A549 (cell line): Measurements from ENCODE around the gene CATSPERE. TPM values are rescaled to one million over a fixed set of nuclear protein-coding genes. Genes with fewer than 3 reads are reported as not detected.

Source experiments
- ATAC-seq, 2 experiments: fragments of 200-7000 bp in 1 of 2; fragments of >200 bp in 1 of 2; cut with Nextera tagmentation in 1 of 2; cut with Tn5 transposase in 1 of 2; 3 replicates each; pipeline versions ENCODE4 v1.8.0 to v1.9.1; 2018 to 2020; ENCODE audit warnings: mild to moderate bottlenecking in 1 of 2, moderate library complexity in 1 of 2
- CTCF ChIA-PET: fragments of 300-600 bp; sonication (Branson Sonifier 250); formaldehyde crosslinking; extraction: SDS; loops from one replicate; lab custom pipeline; 2021; ENCODE audit warnings: antibody characterized with exemption, inconsistent platforms; lab: Yijun Ruan, JAX
- POLR2A ChIA-PET: fragments of 350-600 bp; formaldehyde crosslinking; extraction: SDS; loops from one replicate; lab custom pipeline; 2021; ENCODE audit warnings: antibody characterized with exemption, inconsistent platforms; lab: Yijun Ruan, JAX
- DNase-seq, 2 experiments: peaks; one replicate each; pipeline versions ENCODE4 v3.0.0 to v3.0.0-alpha.2; 2011 to 2016; ENCODE audit warnings: low read depth in 1 of 2, low spot score in 1 of 2
- FAIRE-seq: peaks from 2 replicates; lab custom pipeline; 2011; peaks lifted over from hg19 to GRCh38; lab: Jason Lieb, UNC
- H3K27ac ChIP-seq, 2 experiments: fragments of >200 bp; sonication (Bioruptor Twin); formaldehyde crosslinking; 3 replicates each; pipeline ENCODE4 v1.5.1; 2016 to 2017
- H3K4me1 ChIP-seq: fragments of >200 bp; sonication (Bioruptor Twin); formaldehyde crosslinking; 3 replicates; pipeline ENCODE4 v1.6.1; 2016
- H3K4me2 ChIP-seq: fragments of >200 bp; sonication (Bioruptor Twin); formaldehyde crosslinking; 3 replicates; pipeline ENCODE4 v1.6.1; 2016
- H3K4me3 ChIP-seq: fragments of >200 bp; sonication (Bioruptor Twin); formaldehyde crosslinking; 3 replicates; pipeline ENCODE4 v1.5.1; 2016
- H3K9me3 ChIP-seq: fragments of >200 bp; sonication (Bioruptor Twin); formaldehyde crosslinking; 3 replicates; pipeline ENCODE4 v1.6.1; 2016
- CEBPB ChIP-seq, 2 experiments: fragments of >200 bp in 1 of 2; sonication (Bioruptor Twin) in 1 of 2; formaldehyde crosslinking in 1 of 2; IDR thresholded peaks; 2 replicates each; pipeline ENCODE4 v1.6.1; 2012 to 2016
- CHD2 ChIP-seq: fragments of 150-350 bp; IDR thresholded peaks from 2 replicates; pipeline ENCODE4 v1.6.1; 2014; ENCODE audit warnings: low read length; ENCODE audit not compliant: partially characterized antibody
- GATA3 ChIP-seq: IDR thresholded peaks from 2 replicates; pipeline ENCODE4 v1.6.1; 2012; ENCODE audit warnings: borderline replicate concordance
- HOXA7 ChIP-seq: fragments of 250-450 bp; sonication (Bioruptor Pico); IDR thresholded peaks from 2 replicates; pipeline ENCODE4 v1.5.0; 2020; ENCODE audit warnings: mild to moderate bottlenecking, moderate library complexity
- HOXB13 ChIP-seq: fragments of 250-450 bp; sonication (Bioruptor Pico); IDR thresholded peaks from 2 replicates; pipeline ENCODE4 v1.5.0; 2020; ENCODE audit warnings: low read depth, mild to moderate bottlenecking, moderate library complexity
- HOXB5 ChIP-seq: fragments of 250-450 bp; sonication (Bioruptor Pico); IDR thresholded peaks from 2 replicates; pipeline ENCODE4 v1.5.0; 2020; ENCODE audit warnings: mild to moderate bottlenecking, moderate library complexity
- JUNB ChIP-seq: fragments of >200 bp; sonication (Bioruptor Twin); formaldehyde crosslinking; IDR thresholded peaks from 2 replicates; pipeline ENCODE4 v1.6.1; 2016
- KDM1A ChIP-seq: fragments of 200-600 bp; sonication (generic); IDR thresholded peaks from 2 replicates; pipeline ENCODE4 v1.6.1; 2016; ENCODE audit warnings: low read depth, mild to moderate bottlenecking
- KDM5A ChIP-seq: fragments of 200-600 bp; sonication (generic); IDR thresholded peaks from 2 replicates; pipeline ENCODE4 v1.6.1; 2016; ENCODE audit warnings: antibody characterized with exemption, mild to moderate bottlenecking
- MAFK ChIP-seq: fragments of 450-650 bp; IDR thresholded peaks from 2 replicates; pipeline ENCODE4 v1.6.1; 2014; ENCODE audit not compliant: partially characterized antibody
- NPAS2 ChIP-seq: fragments of 250-450 bp; sonication (Bioruptor Pico); IDR thresholded peaks from 2 replicates; pipeline ENCODE4 v1.8.0; 2022; ENCODE audit warnings: mild to moderate bottlenecking, moderate library complexity, borderline replicate concordance
- POLR2AphosphoS2 ChIP-seq: conservative IDR thresholded peaks from 2 replicates; pipeline ENCODE4 v1.6.1; 2012; ENCODE audit warnings: low read length, improper control_type of control experiment, inconsistent platforms
- RAD21 ChIP-seq, 2 experiments: fragments of >200 bp in 1 of 2; sonication (Bioruptor Twin) in 1 of 2; formaldehyde crosslinking in 1 of 2; IDR thresholded peaks in 1 of 2; conservative IDR thresholded peaks in 1 of 2; 2 replicates in 1 of 2; 3 replicates in 1 of 2; pipeline ENCODE4 v1.6.1; 2012 to 2018; ENCODE audit warnings: inconsistent platforms in 1 of 2
- RARB ChIP-seq: fragments of 250-450 bp; sonication (Bioruptor Pico); IDR thresholded peaks from 2 replicates; pipeline ENCODE4 v1.8.0; 2021; ENCODE audit warnings: mild to moderate bottlenecking, moderate library complexity
- RCOR1 ChIP-seq: fragments of 150-350 bp; IDR thresholded peaks from 2 replicates; pipeline ENCODE4 v1.6.1; 2014; ENCODE audit warnings: antibody characterized with exemption, low read length, low read depth
- RFX5 ChIP-seq: fragments of 450-650 bp; IDR thresholded peaks from 2 replicates; pipeline ENCODE4 v1.7.1; 2014; ENCODE audit warnings: antibody characterized with exemption, mild to moderate bottlenecking, moderate library complexity
- SMC3 ChIP-seq: fragments of >200 bp; sonication (Bioruptor Twin); formaldehyde crosslinking; IDR thresholded peaks from 3 replicates; pipeline ENCODE4 v1.6.1; 2018; ENCODE audit warnings: inconsistent platforms
- SREBF2 ChIP-seq: fragments of 450-650 bp; IDR thresholded peaks from 2 replicates; pipeline ENCODE4 v1.6.1; 2014; ENCODE audit warnings: mild to moderate bottlenecking, moderate library complexity
- ZC3H11A ChIP-seq: fragments of 450-650 bp; IDR thresholded peaks from 2 replicates; pipeline ENCODE4 v1.6.1; 2014; ENCODE audit warnings: antibody characterized with exemption, mild to moderate bottlenecking
- WGBS: methylation state at CpG from one replicate; pipeline ENCODE4 v1.1.6; 2017; ENCODE audit errors: missing lambda C conversion rate; 5-methylcytosine and 5-hydroxymethylcytosine counted together
- polyA plus RNA-seq, 4 experiments: library from polyadenylated mRNA; depleted of rRNA in 3 of 4; stranded (reverse); fragments of >200 nt; fragmentation: RNase III in 1 of 4; extraction: RNeasy Plus Mini Kit Qiagen cat#74134 plus additional on column Dnase treatment in 1 of 4; gene quantifications; 2 replicates in 3 of 4; 3 replicates in 1 of 4; pipeline ENCODE4 v1.2.3, GENCODE V29; 2011 to 2017
- TF ChIP-seq, protein P1 (sequence below): IDR thresholded peaks from 2 replicates; pipeline ENCODE4 v1.6.1; 2012; ENCODE audit warnings: low read depth, borderline replicate concordance
- TF ChIP-seq, protein P2 (sequence below): fragments of >200 bp; sonication (Bioruptor Twin); formaldehyde crosslinking; IDR thresholded peaks from 3 replicates; pipeline ENCODE4 v1.6.1; 2016
- TF ChIP-seq, protein P3 (sequence below): fragments of 150-350 bp; IDR thresholded peaks from 2 replicates; pipeline ENCODE4 v1.6.1; 2014; ENCODE audit warnings: low read depth, mild to moderate bottlenecking, low read length
- TF ChIP-seq, protein P4 (sequence below): fragments of >200 bp; sonication (Bioruptor Twin); formaldehyde crosslinking; IDR thresholded peaks from 3 replicates; pipeline ENCODE4 v1.5.1; 2016
- TF ChIP-seq, protein P5 (sequence below): fragments of 250-450 bp; sonication (Bioruptor Pico); IDR thresholded peaks from 2 replicates; pipeline ENCODE4 v1.5.0; 2021; ENCODE audit warnings: mild to moderate bottlenecking, moderate library complexity, borderline replicate concordance

The CATSPERE gene
- polyA plus RNA-seq, 2 of the 4 experiments (the other 2 are of a cell fraction), result 0.25 to 0.43 TPM

DNA sequence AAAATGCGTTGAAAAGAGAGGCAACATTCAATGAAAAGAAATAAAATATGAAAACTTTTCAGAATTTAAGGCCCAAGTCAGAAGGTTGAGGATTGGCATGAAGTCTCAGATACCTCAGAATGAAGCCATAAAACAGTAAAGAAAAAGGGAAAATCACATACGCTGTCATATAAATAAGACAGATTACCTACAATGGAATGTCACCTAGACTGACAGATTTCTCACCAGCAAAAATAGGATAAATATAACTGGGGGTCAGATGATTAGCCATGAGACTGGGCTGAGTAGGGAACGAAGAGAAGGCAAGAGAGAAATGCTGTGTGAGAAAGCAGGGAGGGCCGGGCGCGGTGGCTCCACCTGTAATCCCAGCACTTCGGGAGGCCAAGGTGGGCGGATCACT, 140.3 kb downstream of the CATSPERE start:
- Histone ChIP-seq H3K4me1 (peaks cover 12% of the 10 kb centered on the region), H3K4me3 (no peak overlapping the region), H3K27ac (no peak overlapping the region), H3K9me3 (no peaks in the 10 kb centered on the region), H3K4me2 (no peak overlapping the region)
- WGBS, result 84% methylated on average over 8 of the region's 8 CpGs
- no peak for ATAC-seq
- POLR2A ChIA-PET, result no interaction called here
- no peak for DNase-seq
- CTCF ChIA-PET, result interaction anchor here (4.6 kb wide), 1 partner anchor 195 kb away, joined by 107 read pairs; no protein-coding TSS in a partner anchor
- no peak for TF ChIP-seq HOXB13 (CRISPR knock-in tag)
- no peak for TF ChIP-seq CHD2
- TF ChIP-seq HOXA7 (CRISPR knock-in tag), result no peak
- no peak for TF ChIP-seq SMC3
- TF ChIP-seq, protein P1, sequence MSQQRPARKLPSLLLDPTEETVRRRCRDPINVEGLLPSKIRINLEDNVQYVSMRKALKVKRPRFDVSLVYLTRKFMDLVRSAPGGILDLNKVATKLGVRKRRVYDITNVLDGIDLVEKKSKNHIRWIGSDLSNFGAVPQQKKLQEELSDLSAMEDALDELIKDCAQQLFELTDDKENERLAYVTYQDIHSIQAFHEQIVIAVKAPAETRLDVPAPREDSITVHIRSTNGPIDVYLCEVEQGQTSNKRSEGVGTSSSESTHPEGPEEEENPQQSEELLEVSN, result no peak
- TF ChIP-seq POLR2AphosphoS2, result no peak
- TF ChIP-seq, protein P2, sequence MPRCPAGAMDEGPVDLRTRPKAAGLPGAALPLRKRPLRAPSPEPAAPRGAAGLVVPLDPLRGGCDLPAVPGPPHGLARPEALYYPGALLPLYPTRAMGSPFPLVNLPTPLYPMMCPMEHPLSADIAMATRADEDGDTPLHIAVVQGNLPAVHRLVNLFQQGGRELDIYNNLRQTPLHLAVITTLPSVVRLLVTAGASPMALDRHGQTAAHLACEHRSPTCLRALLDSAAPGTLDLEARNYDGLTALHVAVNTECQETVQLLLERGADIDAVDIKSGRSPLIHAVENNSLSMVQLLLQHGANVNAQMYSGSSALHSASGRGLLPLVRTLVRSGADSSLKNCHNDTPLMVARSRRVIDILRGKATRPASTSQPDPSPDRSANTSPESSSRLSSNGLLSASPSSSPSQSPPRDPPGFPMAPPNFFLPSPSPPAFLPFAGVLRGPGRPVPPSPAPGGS, result no peak
- TF ChIP-seq, all 56 proteins: peak for 0
- FAIRE-seq, result no peak

DNA sequence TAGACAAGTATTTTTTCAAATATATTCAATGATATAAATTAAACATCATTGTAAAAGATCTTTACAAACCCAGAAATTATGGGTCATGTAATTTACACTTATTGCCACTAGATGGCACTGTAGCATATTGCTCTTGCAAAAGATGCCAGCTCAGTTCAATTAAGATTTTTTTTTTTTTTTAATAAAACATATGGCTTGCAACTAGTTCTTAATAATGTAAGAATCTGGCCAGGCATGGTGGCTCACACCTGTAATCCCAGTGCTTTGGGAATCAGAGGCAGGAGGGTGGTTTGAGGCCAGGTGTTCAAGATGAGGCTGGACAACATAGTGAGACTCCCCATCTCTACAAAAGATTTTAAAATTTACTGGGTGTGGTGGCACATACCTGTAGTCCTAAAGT, 142.4 kb downstream of the CATSPERE start:
- no peak overlapping the region for H3K27ac ChIP-seq
- POLR2A ChIA-PET, result interaction anchor here (0.6 to 1.0 kb wide), 2 partner anchors 231 to 439 kb away, joined by 3 read pairs; no protein-coding TSS in a partner anchor
- peaks cover 12% of the 10 kb centered on the region for H3K4me1 ChIP-seq
- CTCF ChIA-PET, result interaction anchor here (0.6 to 4.6 kb wide), 30 partner anchors 8 to 1182 kb away, joined by 3 to 107 read pairs (median 4); partner anchors contain the start of gene DESI2
- H3K9me3 ChIP-seq, result no peaks in the 10 kb centered on the region
- TF ChIP-seq SREBF2 (no peak), NPAS2 (CRISPR knock-in tag) (no peak), MAFK (peak; percentile 27), KDM5A (no peak), JUNB (no peak), GATA3 (no peak), RCOR1 (no peak), RARB (CRISPR knock-in tag) (no peak), RAD21 (conservative IDR thresholded peaks at IDR 0.05 in 1 of 2, IDR thresholded peaks at IDR 0.05 in 1 of 2) (peak; percentile 81 to 86), RFX5 (no peak), HOXB5 (CRISPR knock-in tag) (no peak), SMC3 (peak; percentile 79), KDM1A (no peak), CEBPB (IDR thresholded peaks at IDR 0.05) (0 out of 4 replicates have a peak, but pooled peaks of 1 of the 2 experiments have one; percentile 3), ZC3H11A (no peak)
- TF ChIP-seq, protein P3, sequence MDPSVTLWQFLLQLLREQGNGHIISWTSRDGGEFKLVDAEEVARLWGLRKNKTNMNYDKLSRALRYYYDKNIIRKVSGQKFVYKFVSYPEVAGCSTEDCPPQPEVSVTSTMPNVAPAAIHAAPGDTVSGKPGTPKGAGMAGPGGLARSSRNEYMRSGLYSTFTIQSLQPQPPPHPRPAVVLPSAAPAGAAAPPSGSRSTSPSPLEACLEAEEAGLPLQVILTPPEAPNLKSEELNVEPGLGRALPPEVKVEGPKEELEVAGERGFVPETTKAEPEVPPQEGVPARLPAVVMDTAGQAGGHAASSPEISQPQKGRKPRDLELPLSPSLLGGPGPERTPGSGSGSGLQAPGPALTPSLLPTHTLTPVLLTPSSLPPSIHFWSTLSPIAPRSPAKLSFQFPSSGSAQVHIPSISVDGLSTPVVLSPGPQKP, result no peak
- TF ChIP-seq, protein P4, sequence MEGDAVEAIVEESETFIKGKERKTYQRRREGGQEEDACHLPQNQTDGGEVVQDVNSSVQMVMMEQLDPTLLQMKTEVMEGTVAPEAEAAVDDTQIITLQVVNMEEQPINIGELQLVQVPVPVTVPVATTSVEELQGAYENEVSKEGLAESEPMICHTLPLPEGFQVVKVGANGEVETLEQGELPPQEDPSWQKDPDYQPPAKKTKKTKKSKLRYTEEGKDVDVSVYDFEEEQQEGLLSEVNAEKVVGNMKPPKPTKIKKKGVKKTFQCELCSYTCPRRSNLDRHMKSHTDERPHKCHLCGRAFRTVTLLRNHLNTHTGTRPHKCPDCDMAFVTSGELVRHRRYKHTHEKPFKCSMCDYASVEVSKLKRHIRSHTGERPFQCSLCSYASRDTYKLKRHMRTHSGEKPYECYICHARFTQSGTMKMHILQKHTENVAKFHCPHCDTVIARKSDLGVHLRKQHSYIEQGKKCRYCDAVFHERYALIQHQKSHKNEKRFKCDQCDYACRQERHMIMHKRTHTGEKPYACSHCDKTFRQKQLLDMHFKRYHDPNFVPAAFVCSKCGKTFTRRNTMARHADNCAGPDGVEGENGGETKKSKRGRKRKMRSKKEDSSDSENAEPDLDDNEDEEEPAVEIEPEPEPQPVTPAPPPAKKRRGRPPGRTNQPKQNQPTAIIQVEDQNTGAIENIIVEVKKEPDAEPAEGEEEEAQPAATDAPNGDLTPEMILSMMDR, result peak; percentile 86
- TF ChIP-seq, protein P1, result no peak
- TF ChIP-seq, protein P5, sequence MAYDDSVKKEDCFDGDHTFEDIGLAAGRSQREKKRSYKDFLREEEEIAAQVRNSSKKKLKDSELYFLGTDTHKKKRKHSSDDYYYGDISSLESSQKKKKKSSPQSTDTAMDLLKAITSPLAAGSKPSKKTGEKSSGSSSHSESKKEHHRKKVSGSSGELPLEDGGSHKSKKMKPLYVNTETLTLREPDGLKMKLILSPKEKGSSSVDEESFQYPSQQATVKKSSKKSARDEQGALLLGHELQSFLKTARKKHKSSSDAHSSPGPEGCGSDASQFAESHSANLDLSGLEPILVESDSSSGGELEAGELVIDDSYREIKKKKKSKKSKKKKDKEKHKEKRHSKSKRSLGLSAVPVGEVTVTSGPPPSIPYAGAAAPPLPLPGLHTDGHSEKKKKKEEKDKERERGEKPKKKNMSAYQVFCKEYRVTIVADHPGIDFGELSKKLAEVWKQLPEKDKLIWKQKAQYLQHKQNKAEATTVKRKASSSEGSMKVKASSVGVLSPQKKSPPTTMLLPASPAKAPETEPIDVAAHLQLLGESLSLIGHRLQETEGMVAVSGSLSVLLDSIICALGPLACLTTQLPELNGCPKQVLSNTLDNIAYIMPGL (CRISPR knock-in tag), result no peak
- no peak for FAIRE-seq
- DNase-seq, result peak in 1 of 2 experiments; percentile 36
- no peak overlapping the region for H3K4me3 ChIP-seq
- H3K4me2 ChIP-seq, result no peak overlapping the region
- no peak for ATAC-seq
